ENCODE data around the gene MYADML2. TPM values are rescaled to one million over a fixed set of nuclear protein-coding genes. Genes with fewer than 3 reads are reported as not detected.

The MYADML2 gene
- total RNA-seq, 4 donors from 2014 or later: 0.76 TPM; not detected in 3

DNA sequence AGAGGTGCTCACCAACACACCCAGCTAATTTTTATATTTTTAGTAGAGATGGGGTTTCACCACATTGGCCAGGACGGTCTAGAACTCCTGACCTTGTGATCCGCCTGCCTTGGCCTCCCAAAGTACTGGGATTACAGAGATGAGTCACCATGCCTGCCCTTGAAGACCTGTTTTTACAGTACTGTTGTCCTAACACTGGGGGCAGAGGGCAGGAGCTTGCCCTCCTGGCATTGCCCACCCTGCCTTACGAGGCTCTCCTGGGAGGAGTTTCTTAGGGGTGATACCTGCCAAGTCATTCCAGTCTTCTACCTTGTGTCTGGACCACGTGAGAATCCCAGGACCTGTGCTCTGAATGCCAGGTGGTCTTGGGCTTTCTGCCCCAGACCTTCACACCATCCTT, 33.1 kb upstream of the MYADML2 start:
- Histone ChIP-seq H3K27ac (no peak overlapping the region), H3K4me1 (peaks cover 0 to 18% (median 10%) of the 10 kb centered on the region in 4 donors), H3K9me3 (no peaks in the 10 kb centered on the region), H3K4me3 (no peak overlapping the region), H3K36me3 (peaks cover 0 to 21% (median 0%) of the 10 kb centered on the region in 3 donors), H3K27me3 (no peaks in the 10 kb centered on the region)
- no peak for DNase-seq
- TF ChIP-seq, protein P1, sequence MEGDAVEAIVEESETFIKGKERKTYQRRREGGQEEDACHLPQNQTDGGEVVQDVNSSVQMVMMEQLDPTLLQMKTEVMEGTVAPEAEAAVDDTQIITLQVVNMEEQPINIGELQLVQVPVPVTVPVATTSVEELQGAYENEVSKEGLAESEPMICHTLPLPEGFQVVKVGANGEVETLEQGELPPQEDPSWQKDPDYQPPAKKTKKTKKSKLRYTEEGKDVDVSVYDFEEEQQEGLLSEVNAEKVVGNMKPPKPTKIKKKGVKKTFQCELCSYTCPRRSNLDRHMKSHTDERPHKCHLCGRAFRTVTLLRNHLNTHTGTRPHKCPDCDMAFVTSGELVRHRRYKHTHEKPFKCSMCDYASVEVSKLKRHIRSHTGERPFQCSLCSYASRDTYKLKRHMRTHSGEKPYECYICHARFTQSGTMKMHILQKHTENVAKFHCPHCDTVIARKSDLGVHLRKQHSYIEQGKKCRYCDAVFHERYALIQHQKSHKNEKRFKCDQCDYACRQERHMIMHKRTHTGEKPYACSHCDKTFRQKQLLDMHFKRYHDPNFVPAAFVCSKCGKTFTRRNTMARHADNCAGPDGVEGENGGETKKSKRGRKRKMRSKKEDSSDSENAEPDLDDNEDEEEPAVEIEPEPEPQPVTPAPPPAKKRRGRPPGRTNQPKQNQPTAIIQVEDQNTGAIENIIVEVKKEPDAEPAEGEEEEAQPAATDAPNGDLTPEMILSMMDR (IDR thresholded peaks at IDR 0.05): no peak
- no peak for TF ChIP-seq POLR2A (IDR thresholded peaks at IDR 0.05)

DNA sequence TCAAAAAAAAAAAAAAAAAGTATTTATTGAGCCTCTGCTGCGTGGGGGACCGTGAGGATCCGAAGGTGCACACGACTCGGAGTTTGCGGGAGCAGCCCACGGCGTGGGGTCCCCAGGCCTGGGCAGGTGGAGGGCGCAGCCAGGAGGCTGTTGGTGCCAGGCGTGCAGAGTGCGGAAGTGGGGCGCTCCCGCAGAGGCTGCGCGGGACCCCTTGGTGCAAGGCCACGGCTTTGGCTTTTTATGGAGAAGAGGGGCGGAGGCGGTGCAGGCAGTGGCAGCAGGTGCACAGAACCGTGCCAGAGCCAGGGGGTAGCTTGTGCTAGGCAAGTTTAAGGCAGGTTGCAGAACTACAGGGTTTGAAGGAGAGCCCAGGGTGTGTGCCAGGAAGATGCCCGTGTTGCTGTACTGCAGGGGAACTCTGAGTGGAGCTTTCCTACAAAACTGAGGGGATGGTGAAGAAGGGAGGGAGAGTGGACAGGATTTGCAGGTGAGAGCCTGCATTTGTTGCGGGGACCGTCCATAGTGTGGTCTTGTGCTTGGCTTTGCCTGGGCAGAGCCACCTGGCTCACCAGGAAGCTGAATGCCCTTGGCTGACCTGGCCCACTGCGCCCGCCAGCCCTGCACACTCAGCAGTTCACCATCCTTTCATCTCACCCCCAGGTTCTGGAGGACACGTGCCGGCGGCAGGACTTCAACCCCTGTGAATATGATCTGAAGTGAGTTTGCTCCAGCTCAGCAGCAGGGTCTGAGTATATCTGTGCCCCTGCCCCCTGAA, 31.7 kb upstream of the MYADML2 start:
- Histone ChIP-seq H3K9me3 (no peaks in the 10 kb centered on the region), H3K27ac (peak overlapping the region in 3 of 4 donors; percentile 10 to 27 (median 20)), H3K36me3 (peaks cover 0 to 9% (median 0%) of the 10 kb centered on the region in 3 donors), H3K4me1 (peaks cover 0 to 18% (median 10%) of the 10 kb centered on the region in 4 donors), H3K27me3 (no peaks in the 10 kb centered on the region), H3K4me3 (peak overlapping the region in 3 of 4 donors; percentile 94 to 97 (median 97))
- peak in 1 of 3 donors; percentile 69 for DNase-seq
- TF ChIP-seq, protein P1 (IDR thresholded peaks at IDR 0.05): no peak
- TF ChIP-seq POLR2A (IDR thresholded peaks at IDR 0.05): peak in 1 of 2 donors; percentile 12

DNA sequence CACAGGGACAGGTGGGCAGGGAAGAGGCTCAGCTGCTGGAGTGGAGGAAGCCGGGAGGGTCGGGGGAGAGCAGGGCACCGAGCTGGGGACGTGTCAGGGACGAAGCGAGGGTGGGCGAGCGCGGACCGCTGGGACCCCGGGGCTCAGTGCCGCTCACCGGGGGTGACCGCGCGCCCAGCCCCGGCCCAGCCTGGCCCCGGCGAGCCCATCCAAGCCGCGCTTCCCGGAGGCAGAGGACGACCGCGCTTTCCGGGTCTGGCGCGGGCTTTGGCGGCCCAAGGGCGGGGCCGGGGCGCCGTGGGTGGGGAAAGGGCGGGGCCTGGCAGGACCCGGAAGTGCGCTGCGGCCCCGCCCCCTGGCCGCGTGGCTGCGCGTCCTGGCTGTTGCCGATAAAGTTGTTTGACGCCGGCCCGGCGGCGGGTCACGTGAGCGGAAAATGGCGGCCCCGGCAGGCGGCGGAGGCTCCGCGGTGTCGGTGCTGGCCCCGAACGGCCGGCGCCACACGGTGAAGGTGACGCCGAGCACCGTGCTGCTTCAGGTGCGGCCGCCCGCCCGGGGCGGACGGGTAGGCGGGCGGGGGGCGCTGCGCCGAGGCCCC, 30.3 kb upstream of the MYADML2 start, which contains the start of gene ASPSCR1:
ASPSCR1 (plus strand) TSS at position 419 of the 598 bp plus-strand sequence; CDS start at position 437, 18 bp downstream.
- H3K4me3 ChIP-seq: peak within 1 kb of the TSS; percentile 88 to 97 (median 96)
- peak; percentile 87 to 96 (median 96) for DNase-seq
- peak; percentile 84 to 85 for TF ChIP-seq POLR2A (IDR thresholded peaks at IDR 0.05)
- TF ChIP-seq, protein P1 (IDR thresholded peaks at IDR 0.05): peak in 3 of 6 experiments; percentile 2 to 21 (median 14)
- H3K4me1 ChIP-seq: peaks cover 0 to 18% (median 10%) of the 10 kb centered on the region in 4 donors
- no peaks in the 10 kb centered on the region for H3K27me3 ChIP-seq
- H3K9me3 ChIP-seq: no peaks in the 10 kb centered on the region
- H3K27ac ChIP-seq: peak within 1 kb of the TSS; percentile 91 to 99 (median 96)
- peaks cover 0 to 5% (median 0%) of the 10 kb centered on the region in 3 donors for H3K36me3 ChIP-seq

GRCh38 chr17:81976332-81977210, 29.5 kb upstream of the MYADML2 start:
- H3K36me3 ChIP-seq: peaks cover 0 to 5% (median 0%) of the 10 kb centered on the region in 3 donors
- no peaks in the 10 kb centered on the region for H3K9me3 ChIP-seq
- H3K4me3 ChIP-seq: peak overlapping the region; percentile 88 to 97 (median 96)
- peaks cover 0 to 18% (median 10%) of the 10 kb centered on the region in 4 donors for H3K4me1 ChIP-seq
- DNase-seq: peak; percentile 28 to 65 (median 58)
- TF ChIP-seq, protein P1 (IDR thresholded peaks at IDR 0.05): no peak
- TF ChIP-seq POLR2A (IDR thresholded peaks at IDR 0.05): no peak
- H3K27ac ChIP-seq: peak overlapping the region; percentile 91 to 99 (median 96)
- no peaks in the 10 kb centered on the region for H3K27me3 ChIP-seq

DNA sequence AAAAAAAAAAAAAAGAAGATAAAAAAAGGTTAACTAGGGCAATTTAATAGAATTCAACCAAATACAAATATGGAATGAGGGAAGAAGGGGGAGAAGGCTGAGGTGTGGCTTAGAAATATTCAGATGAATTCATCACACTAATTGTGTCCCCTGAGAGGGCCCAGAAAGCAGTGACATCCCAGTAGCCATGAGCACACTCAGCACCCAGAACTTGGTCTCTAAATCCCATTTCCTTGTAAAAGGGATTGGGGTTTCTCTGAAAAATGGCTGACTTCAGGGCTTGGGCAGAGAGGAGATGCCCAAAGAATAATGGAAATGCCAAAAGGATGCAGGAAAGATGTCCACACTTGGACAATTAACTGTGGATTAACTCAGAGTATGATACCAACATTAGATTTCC, 26.4 kb upstream of the MYADML2 start:
- DNase-seq: no peak
- H3K27ac ChIP-seq: no peak overlapping the region
- TF ChIP-seq, protein P1 (IDR thresholded peaks at IDR 0.05): no peak
- no peak for TF ChIP-seq POLR2A (IDR thresholded peaks at IDR 0.05)
- peaks cover 1 to 10% (median 8%) of the 10 kb centered on the region in 4 donors for H3K4me1 ChIP-seq
- no peaks in the 10 kb centered on the region for H3K27me3 ChIP-seq
- no peaks in the 10 kb centered on the region for H3K36me3 ChIP-seq
- no peaks in the 10 kb centered on the region for H3K9me3 ChIP-seq
- H3K4me3 ChIP-seq: no peak overlapping the region

Data from Peyer's patch (tissue), 4 donors.